NCI-H2196 treated with DMSO at 0.1 percent for 48 hours (cell line): ENCODE results near the gene TBC1D9B.

ENCODE experiments used
- DNase-seq: peaks from one replicate; lab custom pipeline; 2025; ENCODE audit not compliant: unreplicated experiment; lab: John Stamatoyannopoulos, UW

TBC1D9B gene

GRCh38 chr5:179907556-179908324, at the start of gene TBC1D9B:
Gene TBC1D9B, minus strand, starts transcription at chr5:179907897. Its CDS starts 76 bp downstream, at chr5:179907821.
- peak; percentile 65 for DNase-seq

GRCh38 chr5:179955630-179956029, 47.9 kb upstream of the TBC1D9B start:
- DNase-seq: no peak

GRCh38 chr5:179955062-179955461, 47.4 kb upstream of the TBC1D9B start:
- no peak for DNase-seq

- no peak for DNase-seq
These were observed 46.7 kb upstream of the TBC1D9B start for GRCh38 chr5:179954434-179954833.

GRCh38 chr5:179953987-179954386, 46.3 kb upstream of the TBC1D9B start:
- DNase-seq: no peak

GRCh38 chr5:179936976-179937681, 29.4 kb upstream of the TBC1D9B start:
- no peak for DNase-seq

GRCh38 chr5:179930788-179931473, 23.2 kb upstream of the TBC1D9B start:
- no peak for DNase-seq

- no peak for DNase-seq
These were observed 20.1 kb upstream of the TBC1D9B start for GRCh38 chr5:179927824-179928223.

GRCh38 chr5:179926657-179927056, 19.0 kb upstream of the TBC1D9B start:
- DNase-seq: no peak

GRCh38 chr5:179923436-179923835, 15.7 kb upstream of the TBC1D9B start:
- no peak for DNase-seq

GRCh38 chr5:179920175-179920574, 12.5 kb upstream of the TBC1D9B start:
- no peak for DNase-seq

- DNase-seq: no peak
These were observed 11.9 kb upstream of the TBC1D9B start for GRCh38 chr5:179919487-179920060.

GRCh38 chr5:179918742-179919486, 11.2 kb upstream of the TBC1D9B start:
- DNase-seq: no peak

- no peak for DNase-seq
These were observed 8.8 kb upstream of the TBC1D9B start for GRCh38 chr5:179916523-179916922.

- no peak for DNase-seq
These were observed 7.8 kb upstream of the TBC1D9B start for GRCh38 chr5:179915406-179915935.

GRCh38 chr5:179914032-179914755, 6.5 kb upstream of the TBC1D9B start:
- no peak for DNase-seq

GRCh38 chr5:179913461-179913860, 5.8 kb upstream of the TBC1D9B start:
- DNase-seq: no peak

GRCh38 chr5:179912951-179913350, 5.3 kb upstream of the TBC1D9B start:
- no peak for DNase-seq

GRCh38 chr5:179912386-179912785, 4.7 kb upstream of the TBC1D9B start:
- DNase-seq: no peak

- DNase-seq: no peak
These were observed 1.5 kb upstream of the TBC1D9B start for GRCh38 chr5:179909224-179909623.
